H1 (cell line): ENCODE measurements around the gene CTPS2. TPM values are rescaled to one million over a fixed set of nuclear protein-coding genes. Genes with fewer than 3 reads are reported as not detected.

Experiments used
- CTCF ChIA-PET: fragments of 300-600 bp; sonication (Branson Sonifier 250); formaldehyde crosslinking; loops from one replicate; lab custom pipeline; 2021; ENCODE audit not compliant: partially characterized antibody; lab: Charles Lee
- POLR2A ChIA-PET: fragments of 300-600 bp; sonication (Branson Sonifier 250); formaldehyde crosslinking; loops from one replicate; lab custom pipeline; 2021; ENCODE audit warnings: inconsistent platforms; ENCODE audit not compliant: partially characterized antibody; lab: Charles Lee
- DNase-seq, 2 experiments: peaks; one replicate each; pipeline versions ENCODE4 v3.0.0 to v3.0.0-alpha.2; 2010 to 2022; ENCODE audit warnings: low spot score in 2 of 2, low read depth in 1 of 2, mixed read lengths in 1 of 2
- FAIRE-seq: peaks from 2 replicates; lab custom pipeline; 2011; peaks lifted over from hg19 to GRCh38; lab: Jason Lieb, UNC
- H2AFZ ChIP-seq: 2 replicates; pipeline ENCODE4 v1.8.1; 2012; ENCODE audit warnings: low read length, inconsistent platforms
- H2AK5ac ChIP-seq: 2 replicates; pipeline ENCODE4 v1.6.1; 2013; ENCODE audit warnings: low read depth, low read length
- H2BK120ac ChIP-seq: replicated peaks from 2 replicates; pipeline ENCODE3; 2013; ENCODE audit warnings: low read depth, low read length, inconsistent platforms
- H2BK12ac ChIP-seq: 2 replicates; pipeline ENCODE4 v1.6.1; 2013; ENCODE audit warnings: low read depth, low read length
- H2BK15ac ChIP-seq: 2 replicates; pipeline ENCODE4 v1.6.1; 2013; ENCODE audit warnings: low read length
- H2BK20ac ChIP-seq: 2 replicates; pipeline ENCODE4 v1.6.1; 2013; ENCODE audit warnings: low read length
- H2BK5ac ChIP-seq: 2 replicates; pipeline ENCODE4 v1.6.1; 2013; ENCODE audit warnings: low read depth, low read length
- H3K14ac ChIP-seq: 2 replicates; pipeline ENCODE4 v1.6.1; 2013; ENCODE audit warnings: inconsistent platforms; ENCODE audit not compliant: insufficient read length
- H3K18ac ChIP-seq: 2 replicates; pipeline ENCODE4 v1.6.1; 2013; ENCODE audit warnings: low read length; ENCODE audit errors: extremely low read depth
- H3K23ac ChIP-seq: 2 replicates; pipeline ENCODE4 v1.6.1; 2013; ENCODE audit warnings: inconsistent platforms; ENCODE audit not compliant: insufficient read length
- H3K23me2 ChIP-seq: 2 replicates; pipeline ENCODE4 v1.6.1; 2013; ENCODE audit warnings: low read depth, low read length
- H3K27ac ChIP-seq: 2 replicates; pipeline ENCODE4 v1.6.1; 2011; ENCODE audit warnings: low read depth, low read length, inconsistent platforms
- H3K27me3 ChIP-seq, 4 experiments: replicated peaks in 1 of 4; 1 replicate in 1 of 4; 2 replicates in 3 of 4; pipeline versions ENCODE4 v1.6.1 to v1.8.1; 2011 to 2013; ENCODE audit warnings: low read length in 3 of 4, mild to moderate bottlenecking in 3 of 4, inconsistent platforms in 2 of 4, mixed read lengths in 2 of 4, moderate library complexity in 1 of 4; ENCODE audit not compliant: control insufficient read depth in 3 of 4, insufficient read depth in 3 of 4; ENCODE audit errors: extremely low read depth in 1 of 4
- H3K36me3 ChIP-seq, 4 experiments: 2 replicates each; pipeline versions ENCODE4 v1.6.1 to v1.8.1; 2011 to 2013; ENCODE audit warnings: mild to moderate bottlenecking in 4 of 4, low read length in 3 of 4, moderate library complexity in 2 of 4, control low read depth in 1 of 4, inconsistent platforms in 1 of 4; ENCODE audit not compliant: insufficient read depth in 4 of 4, control insufficient read depth in 2 of 4
- H3K4ac ChIP-seq: replicated peaks from 2 replicates; pipeline ENCODE3; 2013; ENCODE audit warnings: low read length, low read depth, mixed read lengths, inconsistent platforms; ENCODE audit not compliant: insufficient read length
- H3K4me1 ChIP-seq, 4 experiments: replicated peaks in 1 of 4; 1 replicate in 1 of 4; 2 replicates in 3 of 4; pipeline versions ENCODE4 v1.6.1 to v1.8.1; 2011 to 2013; ENCODE audit warnings: low read length in 3 of 4, inconsistent platforms in 2 of 4, mixed read lengths in 1 of 4; ENCODE audit not compliant: insufficient read depth in 4 of 4, control insufficient read depth in 3 of 4
- H3K4me2 ChIP-seq, 2 experiments: 2 replicates each; pipeline versions ENCODE4 v1.6.1 to v1.8.1; 2011 to 2013; ENCODE audit warnings: low read depth in 2 of 2, low read length in 2 of 2, control low read depth in 1 of 2, inconsistent platforms in 1 of 2, mild to moderate bottlenecking in 1 of 2; ENCODE audit not compliant: insufficient read depth in 1 of 2
- H3K4me3 ChIP-seq, 4 experiments: fragments of 200-600, 300-600 bp in 1 of 4; sonication (generic), shearing (Covaris generic), sonication (Bioruptor Twin) in 1 of 4; 2 replicates each; pipeline versions ENCODE4 v1.5.1 to v1.8.1; 2011 to 2016; ENCODE audit warnings: low read length in 4 of 4, low read depth in 3 of 4, control low read depth in 2 of 4, inconsistent platforms in 2 of 4, mild to moderate bottlenecking in 2 of 4, mixed read lengths in 1 of 4, moderate library complexity in 1 of 4; ENCODE audit not compliant: insufficient read depth in 2 of 4; ENCODE audit errors: extremely low read depth in 1 of 4
- H3K56ac ChIP-seq: replicated peaks from 2 replicates; pipeline ENCODE3; 2013; ENCODE audit warnings: low read depth, mild to moderate bottlenecking, mixed read lengths, low read length, inconsistent platforms; ENCODE audit not compliant: insufficient read length
- H3K79me1 ChIP-seq: 2 replicates; pipeline ENCODE4 v1.6.1; 2013; ENCODE audit warnings: low read depth, low read length, control low read depth
- H3K79me2 ChIP-seq, 2 experiments: 2 replicates each; pipeline versions ENCODE4 v1.6.1 to v1.8.1; 2012 to 2013; ENCODE audit warnings: low read length in 2 of 2, mild to moderate bottlenecking in 2 of 2, inconsistent platforms in 1 of 2; ENCODE audit not compliant: insufficient read depth in 2 of 2, control insufficient read depth in 1 of 2
- H3K9ac ChIP-seq, 4 experiments: replicated peaks in 1 of 4; 1 replicate in 1 of 4; 2 replicates in 3 of 4; pipeline versions ENCODE4 v1.6.1 to v1.8.1; 2011 to 2013; ENCODE audit warnings: low read depth in 3 of 4, low read length in 3 of 4, control low read depth in 2 of 4, mild to moderate bottlenecking in 2 of 4, moderate library complexity in 2 of 4, inconsistent platforms in 1 of 4; ENCODE audit errors: extremely low read depth in 1 of 4
- H3K9me3 ChIP-seq, 2 experiments: 2 replicates each; pipeline versions ENCODE4 v1.6.1 to v1.8.1; 2012 to 2013; ENCODE audit warnings: mild to moderate bottlenecking in 2 of 2, moderate library complexity in 2 of 2, control low read depth in 1 of 2, inconsistent platforms in 1 of 2, low read depth in 1 of 2, low read length in 1 of 2, mixed read lengths in 1 of 2; ENCODE audit not compliant: insufficient read depth in 2 of 2
- H4K20me1 ChIP-seq, 2 experiments: replicated peaks in 1 of 2; 2 replicates each; pipeline versions ENCODE3 to v1.8.1; 2011 to 2013; ENCODE audit warnings: inconsistent platforms in 2 of 2, low read length in 2 of 2, mild to moderate bottlenecking in 1 of 2; ENCODE audit not compliant: insufficient read depth in 2 of 2, control insufficient read depth in 1 of 2
- H4K5ac ChIP-seq: 2 replicates; pipeline ENCODE4 v1.6.1; 2013; ENCODE audit warnings: low read length, low read depth, mixed read lengths, inconsistent platforms; ENCODE audit not compliant: insufficient read length
- H4K8ac ChIP-seq: 2 replicates; pipeline ENCODE4 v1.8.0; 2013; ENCODE audit warnings: mild to moderate bottlenecking, moderate library complexity, low read length, inconsistent platforms; ENCODE audit not compliant: insufficient read depth; ENCODE audit errors: extremely low read depth
- H4K91ac ChIP-seq: replicated peaks from 2 replicates; pipeline ENCODE3; 2013; ENCODE audit warnings: low read length, mixed read lengths, inconsistent platforms; ENCODE audit not compliant: insufficient read length
- ASH2L ChIP-seq: fragments of 200-600, 300-600 bp; sonication (generic); IDR thresholded peaks from one replicate; pipeline ENCODE4 v1.7.1; 2017; ENCODE audit warnings: low read length
- GTF2F1 ChIP-seq: IDR thresholded peaks from 2 replicates; pipeline ENCODE4 v1.6.1; 2012; ENCODE audit warnings: low read depth, low read length, improper control_type of control experiment, borderline replicate concordance
- SRF ChIP-seq: IDR thresholded peaks from 2 replicates; pipeline ENCODE4 v1.6.1; 2011; ENCODE audit warnings: mild to moderate bottlenecking, low read depth, low read length, moderate library complexity
- YY1 ChIP-seq: IDR thresholded peaks from 2 replicates; pipeline ENCODE4 v1.6.1; 2011; ENCODE audit warnings: low read depth, mild to moderate bottlenecking, low read length
- polyA plus RNA-seq, 7 experiments: library from polyadenylated mRNA; depleted of rRNA in 3 of 7; stranded (reverse) in 5 of 7; unstranded in 2 of 7; fragments of >200 nt in 5 of 7; fragments of 200-250 nt in 2 of 7; gene quantifications; 1 replicate in 5 of 7; 2 replicates in 1 of 7; 4 replicates in 1 of 7; pipeline versions ENCODE4 v1.2.1 to v1.2.3, GENCODE V29; 2011 to 2013; ENCODE audit warnings: missing spikeins in 2 of 7, mixed read lengths in 2 of 7
- total RNA-seq: library from RNA; stranded (reverse); fragmentation: NEBNext Ultra II Directional; extraction: Animal tissue kit (Norgen Biotek cat#: 25700); gene quantifications from 2 replicates; pipeline ENCODE4 v1.2.1, GENCODE V29; 2021

The CTPS2 gene
- total and polyA plus RNA-seq, 2 of the 8 experiments (the other 6 are each of a cell fraction or from before 2014, with no cell fraction given) = 17.1 to 34.0 TPM

DNA sequence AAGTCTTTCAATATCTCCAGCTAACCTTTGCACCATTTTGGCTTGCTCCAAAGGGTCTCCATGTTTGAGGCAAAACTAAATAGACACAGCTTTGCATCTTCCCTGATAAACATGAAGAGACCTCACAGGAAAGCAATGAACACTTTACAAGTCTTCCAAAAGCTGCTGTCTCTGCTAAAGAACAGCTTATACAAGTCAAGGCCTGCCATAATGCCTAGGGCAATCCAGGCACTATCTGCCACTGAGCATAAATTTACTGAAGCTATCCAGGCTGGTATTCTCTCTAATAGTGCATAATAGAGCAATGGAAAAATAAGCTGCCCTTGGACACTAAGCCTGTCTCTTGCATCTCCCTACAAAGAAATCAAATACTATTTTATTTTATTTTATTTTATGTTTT lies 122.6 kb downstream of the CTPS2 start:
- FAIRE-seq (no peak), DNase-seq (no peak)
- H4K20me1 ChIP-seq = no peaks in the 10 kb centered on the region
- no peak overlapping the region for H2AFZ ChIP-seq
- no peak overlapping the region for H3K27ac ChIP-seq
- no peak overlapping the region for H2BK120ac ChIP-seq
- no peaks in the 10 kb centered on the region; the same call in 1 of the 2 replicates for H3K79me1 ChIP-seq
- no peak overlapping the region for H3K9ac ChIP-seq
- no peak overlapping the region for H4K8ac ChIP-seq
- peaks cover 0 to 4% (median 0%) of the 10 kb centered on the region in 4 experiments; a peak in 2 of 7 replicates for H3K4me1 ChIP-seq
- H2AK5ac ChIP-seq = no peak overlapping the region
- H3K4me3 ChIP-seq = no peak overlapping the region
- no peak overlapping the region; the same call in 1 of the 2 replicates for H3K18ac ChIP-seq
- H3K14ac ChIP-seq = no peak overlapping the region
- no peak overlapping the region for H3K4ac ChIP-seq
- ChIA-PET POLR2A (no interaction called here), CTCF (interaction anchor here (0.6 to 1.0 kb wide), 2 partner anchors 10 to 31 kb away, joined by 3 read pairs; no protein-coding TSS in a partner anchor)
- H2BK5ac ChIP-seq = no peak overlapping the region
- no peaks in the 10 kb centered on the region for H3K79me2 ChIP-seq
- H3K23me2 ChIP-seq = no peaks in the 10 kb centered on the region
- TF ChIP-seq GTF2F1 (no peak), SRF (no peak), ASH2L (no peak), YY1 (no peak)
- H4K5ac ChIP-seq = no peak overlapping the region
- peaks cover 0 to 24% (median 4%) of the 10 kb centered on the region in 4 experiments; a peak in 4 of 8 replicates for H3K36me3 ChIP-seq
- H2BK20ac ChIP-seq = no peak overlapping the region
- no peak overlapping the region for H4K91ac ChIP-seq
- no peak overlapping the region; the same call in 1 of the 2 replicates for H2BK15ac ChIP-seq
- no peak overlapping the region for H3K4me2 ChIP-seq
- H2BK12ac ChIP-seq = no peak overlapping the region
- H3K27me3 ChIP-seq = no peaks in the 10 kb centered on the region
- H3K9me3 ChIP-seq = no peaks in the 10 kb centered on the region
- H3K56ac ChIP-seq = no peak overlapping the region
- H3K23ac ChIP-seq = no peak overlapping the region
